HL-60 (cell line): ENCODE measurements around the gene ADAM15.

Source experiments
- DNase-seq, 2 experiments: peaks; one replicate each; pipeline ENCODE4 v3.0.0-alpha.2; 2010 to 2020; ENCODE audit warnings: low read depth in 1 of 2, low spot score in 1 of 2
- H3K27ac ChIP-seq: fragments of 250-450 bp; sonication (Bioruptor Pico); replicated peaks from 2 replicates; pipeline ENCODE4 v1.5.1; 2020; ENCODE audit warnings: mild to moderate bottlenecking, moderate library complexity
- H3K27me3 ChIP-seq: fragments of 250-450 bp; sonication (Bioruptor Pico); 2 replicates; pipeline ENCODE4 v1.5.1; 2021; ENCODE audit warnings: mild to moderate bottlenecking, moderate library complexity; ENCODE audit not compliant: insufficient read depth, poor library complexity, severe bottlenecking
- H3K4me3 ChIP-seq: replicated peaks from 2 replicates; pipeline ENCODE4 v1.5.1; 2011; ENCODE audit warnings: mild to moderate bottlenecking, control low read depth, low read length; ENCODE audit not compliant: insufficient read depth
- GABPA ChIP-seq: IDR thresholded peaks from 2 replicates; pipeline ENCODE4 v1.6.1; 2012; ENCODE audit warnings: low read depth
- POLR2AphosphoS5 ChIP-seq: IDR thresholded peaks from 2 replicates; pipeline ENCODE4 v1.6.1; 2012; ENCODE audit warnings: low read depth
- SPI1 ChIP-seq: IDR thresholded peaks from 2 replicates; pipeline ENCODE4 v1.6.1; 2012; ENCODE audit warnings: low read depth, mild to moderate bottlenecking, borderline replicate concordance
- TF ChIP-seq, protein P1 (sequence below): IDR thresholded peaks from one replicate; pipeline ENCODE4 v1.5.1; 2011; ENCODE audit warnings: low read length, control low read depth, inconsistent platforms; ENCODE audit not compliant: insufficient read depth
- TF ChIP-seq, protein P2 (sequence below): IDR thresholded peaks from 2 replicates; pipeline ENCODE4 v1.6.1; 2012; ENCODE audit warnings: low read depth; ENCODE audit not compliant: insufficient replicate concordance

ADAM15 gene

DNA sequence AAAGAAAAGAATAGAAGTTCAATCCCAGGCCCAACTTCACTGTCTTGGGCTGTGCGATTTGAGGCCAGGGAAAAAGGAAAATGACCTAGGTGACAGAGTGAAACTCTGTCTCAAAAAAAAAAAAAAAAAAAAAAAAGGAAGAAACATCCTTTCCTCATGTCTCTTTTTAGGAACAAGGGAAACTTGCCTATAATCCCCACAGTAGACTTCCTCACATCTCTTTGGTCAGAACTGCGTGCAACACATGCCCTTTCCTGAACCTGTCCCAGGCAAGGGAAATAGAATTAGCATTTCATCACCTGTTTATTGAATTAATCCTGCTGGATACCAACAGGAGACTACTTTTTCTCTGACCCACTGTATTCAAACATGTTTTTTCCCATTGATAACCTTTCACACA lies 15.2 kb upstream of the ADAM15 start:
- Histone ChIP-seq H3K27ac (no peak overlapping the region), H3K4me3 (no peak overlapping the region), H3K27me3 (no peaks in the 10 kb centered on the region)
- DNase-seq, result no peak
- TF ChIP-seq, protein P1, sequence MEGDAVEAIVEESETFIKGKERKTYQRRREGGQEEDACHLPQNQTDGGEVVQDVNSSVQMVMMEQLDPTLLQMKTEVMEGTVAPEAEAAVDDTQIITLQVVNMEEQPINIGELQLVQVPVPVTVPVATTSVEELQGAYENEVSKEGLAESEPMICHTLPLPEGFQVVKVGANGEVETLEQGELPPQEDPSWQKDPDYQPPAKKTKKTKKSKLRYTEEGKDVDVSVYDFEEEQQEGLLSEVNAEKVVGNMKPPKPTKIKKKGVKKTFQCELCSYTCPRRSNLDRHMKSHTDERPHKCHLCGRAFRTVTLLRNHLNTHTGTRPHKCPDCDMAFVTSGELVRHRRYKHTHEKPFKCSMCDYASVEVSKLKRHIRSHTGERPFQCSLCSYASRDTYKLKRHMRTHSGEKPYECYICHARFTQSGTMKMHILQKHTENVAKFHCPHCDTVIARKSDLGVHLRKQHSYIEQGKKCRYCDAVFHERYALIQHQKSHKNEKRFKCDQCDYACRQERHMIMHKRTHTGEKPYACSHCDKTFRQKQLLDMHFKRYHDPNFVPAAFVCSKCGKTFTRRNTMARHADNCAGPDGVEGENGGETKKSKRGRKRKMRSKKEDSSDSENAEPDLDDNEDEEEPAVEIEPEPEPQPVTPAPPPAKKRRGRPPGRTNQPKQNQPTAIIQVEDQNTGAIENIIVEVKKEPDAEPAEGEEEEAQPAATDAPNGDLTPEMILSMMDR, result no peak
- TF ChIP-seq SPI1, result peak; percentile 13; the same call in 1 of the 2 replicates
- TF ChIP-seq, protein P2, sequence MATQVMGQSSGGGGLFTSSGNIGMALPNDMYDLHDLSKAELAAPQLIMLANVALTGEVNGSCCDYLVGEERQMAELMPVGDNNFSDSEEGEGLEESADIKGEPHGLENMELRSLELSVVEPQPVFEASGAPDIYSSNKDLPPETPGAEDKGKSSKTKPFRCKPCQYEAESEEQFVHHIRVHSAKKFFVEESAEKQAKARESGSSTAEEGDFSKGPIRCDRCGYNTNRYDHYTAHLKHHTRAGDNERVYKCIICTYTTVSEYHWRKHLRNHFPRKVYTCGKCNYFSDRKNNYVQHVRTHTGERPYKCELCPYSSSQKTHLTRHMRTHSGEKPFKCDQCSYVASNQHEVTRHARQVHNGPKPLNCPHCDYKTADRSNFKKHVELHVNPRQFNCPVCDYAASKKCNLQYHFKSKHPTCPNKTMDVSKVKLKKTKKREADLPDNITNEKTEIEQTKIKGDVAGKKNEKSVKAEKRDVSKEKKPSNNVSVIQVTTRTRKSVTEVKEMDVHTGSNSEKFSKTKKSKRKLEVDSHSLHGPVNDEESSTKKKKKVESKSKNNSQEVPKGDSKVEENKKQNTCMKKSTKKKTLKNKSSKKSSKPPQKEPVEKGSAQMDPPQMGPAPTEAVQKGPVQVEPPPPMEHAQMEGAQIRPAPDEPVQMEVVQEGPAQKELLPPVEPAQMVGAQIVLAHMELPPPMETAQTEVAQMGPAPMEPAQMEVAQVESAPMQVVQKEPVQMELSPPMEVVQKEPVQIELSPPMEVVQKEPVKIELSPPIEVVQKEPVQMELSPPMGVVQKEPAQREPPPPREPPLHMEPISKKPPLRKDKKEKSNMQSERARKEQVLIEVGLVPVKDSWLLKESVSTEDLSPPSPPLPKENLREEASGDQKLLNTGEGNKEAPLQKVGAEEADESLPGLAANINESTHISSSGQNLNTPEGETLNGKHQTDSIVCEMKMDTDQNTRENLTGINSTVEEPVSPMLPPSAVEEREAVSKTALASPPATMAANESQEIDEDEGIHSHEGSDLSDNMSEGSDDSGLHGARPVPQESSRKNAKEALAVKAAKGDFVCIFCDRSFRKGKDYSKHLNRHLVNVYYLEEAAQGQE, result no peak

DNA sequence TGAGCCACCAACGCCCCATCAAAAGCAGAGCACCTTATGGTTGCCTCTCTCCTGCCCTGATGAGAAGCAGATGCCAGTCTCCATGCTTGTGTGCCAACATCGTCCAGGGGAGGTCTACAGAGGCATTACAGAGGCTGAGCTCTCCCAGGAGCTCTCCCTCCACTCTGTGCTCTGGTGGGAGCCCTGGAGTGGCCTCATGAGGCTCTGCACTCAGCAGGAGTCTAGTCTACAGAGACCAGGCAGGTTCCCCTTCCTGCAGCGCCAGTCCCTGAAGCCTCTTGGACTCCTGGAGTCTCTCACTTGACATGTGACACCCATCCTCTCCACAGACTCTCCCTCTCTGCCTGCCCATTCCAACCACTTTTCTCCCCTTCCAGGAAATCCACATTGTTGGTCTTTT lies 14.1 kb upstream of the ADAM15 start:
- no peak overlapping the region for H3K4me3 ChIP-seq
- no peak overlapping the region for H3K27ac ChIP-seq
- TF ChIP-seq GABPA, result no peak
- TF ChIP-seq, protein P1, result no peak
- TF ChIP-seq, protein P2, result no peak
- TF ChIP-seq SPI1, result no peak
- TF ChIP-seq POLR2AphosphoS5, result no peak
- no peaks in the 10 kb centered on the region for H3K27me3 ChIP-seq
- DNase-seq, result no peak

DNA sequence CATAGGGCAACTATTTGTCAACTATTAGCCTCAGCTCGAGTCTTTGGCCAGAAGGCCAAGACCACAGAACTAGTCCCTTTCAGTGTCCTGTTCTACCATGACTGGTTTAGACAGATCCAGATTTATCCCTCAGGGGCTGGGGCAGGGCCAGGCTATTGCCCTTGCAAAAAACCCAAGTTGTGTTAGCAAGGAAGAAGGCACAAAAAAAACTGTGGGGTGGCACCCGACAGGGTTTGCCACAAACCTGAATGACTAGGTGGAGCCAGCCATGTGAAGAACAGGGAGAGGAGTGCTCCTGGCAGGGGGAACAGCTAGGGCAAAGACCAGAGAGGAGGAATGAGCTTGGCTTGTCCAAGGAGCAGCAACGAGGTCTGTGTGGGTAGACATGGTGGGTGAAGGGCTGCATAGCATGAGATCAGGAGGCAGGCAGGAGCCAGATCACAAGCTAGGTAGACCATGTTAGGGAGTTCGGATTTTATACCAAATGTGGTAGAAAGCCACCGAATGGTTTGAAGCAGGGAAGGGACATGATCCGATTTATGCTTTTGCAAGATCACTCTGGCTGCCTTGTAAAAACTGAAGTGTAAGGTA lies 13.2 kb upstream of the ADAM15 start:
- Histone ChIP-seq H3K27me3 (no peaks in the 10 kb centered on the region), H3K4me3 (no peak overlapping the region), H3K27ac (no peak overlapping the region)
- no peak for DNase-seq
- TF ChIP-seq GABPA (no peak), POLR2AphosphoS5 (no peak), SPI1 (no peak)
- TF ChIP-seq, protein P2, result no peak
- TF ChIP-seq, protein P1, result no peak
